Spleen (tissue), 11 donors: Measurements from ENCODE around the gene TPCN2. TPM values are rescaled to one million over a fixed set of nuclear protein-coding genes. Genes with fewer than 3 reads are reported as not detected.

Source experiments
- DNase-seq: peaks from one replicate; pipeline ENCODE4 v3.0.0-alpha.2; 2020
- H3K27ac ChIP-seq, 8 donors: fragments of 200-600 bp; sonication (generic) in 7 of 8; 1 replicate in 4 of 8; 2 replicates in 4 of 8; pipeline versions ENCODE4 v1.5.0 to v1.8.0; 2016 to 2021; ENCODE audit warnings: inconsistent platforms in 4 of 8, mild to moderate bottlenecking in 4 of 8, moderate library complexity in 1 of 8
- H3K27me3 ChIP-seq, 7 donors: fragments of 200-600 bp; sonication (generic) in 6 of 7; replicated peaks in 1 of 7; 1 replicate in 4 of 7; 2 replicates in 3 of 7; pipeline versions ENCODE4 v1.5.0 to v1.8.0; 2016 to 2021; ENCODE audit warnings: inconsistent platforms in 3 of 7, mild to moderate bottlenecking in 1 of 7
- H3K36me3 ChIP-seq, 6 donors: fragments of 200-600 bp; sonication (generic) in 5 of 6; 1 replicate in 4 of 6; 2 replicates in 2 of 6; pipeline versions ENCODE4 v1.5.0 to v1.8.0; 2016 to 2021; ENCODE audit warnings: inconsistent platforms in 2 of 6
- H3K4me1 ChIP-seq, 6 donors: fragments of 200-600 bp; sonication (generic) in 5 of 6; 1 replicate in 3 of 6; 2 replicates in 3 of 6; pipeline versions ENCODE4 v1.5.0 to v1.8.0; 2016 to 2021; ENCODE audit warnings: inconsistent platforms in 3 of 6
- H3K4me3 ChIP-seq, 8 donors: fragments of 200-600 bp; sonication (generic) in 7 of 8; 1 replicate in 4 of 8; 2 replicates in 4 of 8; pipeline versions ENCODE4 v1.5.0 to v1.8.0; 2016 to 2021; ENCODE audit warnings: inconsistent platforms in 4 of 8, mild to moderate bottlenecking in 4 of 8, moderate library complexity in 2 of 8
- H3K9me3 ChIP-seq, 8 donors: fragments of 200-600 bp; sonication (generic) in 7 of 8; 1 replicate in 4 of 8; 2 replicates in 4 of 8; pipeline versions ENCODE4 v1.5.0 to v1.8.0; 2016 to 2021; ENCODE audit warnings: inconsistent platforms in 4 of 8
- POLR2A ChIP-seq, 3 donors: fragments of 450-650 bp; IDR thresholded peaks; one replicate each; pipeline ENCODE4 v1.5.1; 2017; ENCODE audit warnings: antibody characterized with exemption in 3 of 3, mild to moderate bottlenecking in 1 of 3
- POLR2AphosphoS5 ChIP-seq, 3 donors: sonication (generic); formaldehyde crosslinking; IDR thresholded peaks; one replicate each; pipeline ENCODE4 v1.5.1; 2017; ENCODE audit warnings: antibody characterized with exemption in 3 of 3
- WGBS, 5 donors: extraction: QIAGEN DNeasy Blood & Tissue Kit in 3 of 5; methylation state at CpG; one replicate each; pipeline versions ENCODE4 v1.1.5 to v1.1.7; 2013 to 2018; 5-methylcytosine and 5-hydroxymethylcytosine counted together
- intact Hi-C: fragments of 100-400 bp; cut with DNase I; formaldehyde crosslinking; loops from one replicate; pipeline ENCODE4 v1.15.0; 2023; ENCODE audit warnings: low total_unique reads
- polyA plus RNA-seq, 3 donors: library from polyadenylated mRNA; stranded (reverse); fragments of 200-250 nt; gene quantifications; one replicate each; pipeline ENCODE4 v1.2.1, GENCODE V29; 2013
- total RNA-seq, 7 donors: library from RNA; depleted of rRNA in 3 of 7; stranded (reverse); fragments of >200 nt in 3 of 7; fragmentation: NEBNext Ultra II Directional in 4 of 7; extraction: Animal tissue kit (Norgen Biotek cat#: 25700) in 4 of 7; gene quantifications; one replicate each; pipeline versions ENCODE4 v1.1.0 to v1.2.1, GENCODE V29; 2016 to 2021
- TF ChIP-seq, protein P1 (sequence below), 11 experiments: fragments of 200-600 bp in 7 of 11; fragments of 450-650 bp in 4 of 11; sonication (generic) in 4 of 11; IDR thresholded peaks in 8 of 11; conservative IDR thresholded peaks in 3 of 11; 1 replicate in 7 of 11; 2 replicates in 4 of 11; pipeline versions ENCODE4 v1.4.0 to v1.8.0; 2016 to 2021; ENCODE audit warnings: antibody characterized with exemption in 11 of 11, inconsistent platforms in 4 of 11, mild to moderate bottlenecking in 1 of 11
- donor health status: healthy with polysubstance abuse.
- donor health status: DM: no; HTN: no; CAD: no; lungs with moderate emphysema.
- donor health status: DM: no; HTN: no; CAD: no.
- donor health status: Bipolar disorder and iron deficiency.
- donor health status: healthy.
- donor health status: DM: no; HTN: no; CAD: no.
- donor health status: DM: yes; HTN: yes; CAD: no.

Gene TPCN2
- total and polyA plus RNA-seq, 10 donors = 3.6 to 30.4 (median 24.1) TPM

DNA sequence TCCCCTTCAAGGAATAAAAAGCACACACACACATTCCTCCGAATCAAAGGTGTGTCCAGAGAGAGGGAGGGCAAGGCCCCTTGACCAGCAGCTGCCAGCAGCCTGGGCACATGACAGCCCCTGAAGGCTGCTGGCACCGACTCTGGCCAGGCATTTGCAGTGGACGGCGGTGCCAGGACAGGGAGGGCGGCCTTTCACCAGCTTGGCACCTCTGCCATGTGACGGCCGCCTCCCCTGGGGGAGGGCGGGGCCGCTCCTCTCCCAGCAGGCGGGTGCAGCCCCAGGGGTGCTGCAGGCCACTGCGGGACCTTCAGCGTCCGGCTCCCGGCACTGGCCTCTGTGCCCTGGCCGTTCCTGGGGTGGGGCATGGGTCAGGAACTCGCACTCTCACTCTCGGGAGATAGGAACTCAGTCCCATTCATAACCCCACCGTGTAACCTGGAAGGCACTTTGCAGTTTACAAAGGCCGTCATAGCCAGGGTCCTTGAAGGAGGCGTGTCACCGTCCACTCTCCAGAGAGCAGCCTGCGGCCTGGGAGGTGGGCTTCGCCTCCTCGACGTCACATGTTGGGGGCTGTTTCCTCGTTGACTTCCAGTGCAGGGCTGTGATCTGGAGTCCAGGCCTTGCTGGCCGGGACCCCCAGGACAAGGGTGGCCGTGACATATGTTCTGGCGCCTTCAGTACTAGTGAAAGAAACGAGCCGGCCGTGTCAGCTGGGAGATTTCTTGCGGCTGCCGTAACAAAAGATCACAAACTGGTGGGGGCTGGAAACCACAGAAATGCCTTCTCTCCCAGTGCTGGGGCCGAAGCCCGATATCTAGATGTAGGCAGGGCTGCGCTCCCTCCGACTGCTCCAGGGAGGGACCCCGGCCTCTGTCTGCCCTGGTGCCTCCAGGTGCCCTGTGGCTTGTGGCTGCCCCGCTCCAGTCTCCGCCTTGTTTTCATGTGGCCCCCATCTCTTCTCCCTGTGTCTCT, 67.1 kb downstream of the TPCN2 start:
- intact Hi-C loops = no loop called here
- H3K4me1 ChIP-seq = no peaks in the 10 kb centered on the region
- H3K36me3 ChIP-seq = no peaks in the 10 kb centered on the region
- 81 to 90% (median 86%) methylated on average over 35 to 41 of the region's 41 CpGs for WGBS, 5 donors
- no peak overlapping the region for H3K27ac ChIP-seq
- DNase-seq = peak; percentile 61
- H3K9me3 ChIP-seq = peaks cover 0 to 9% (median 4%) of the 10 kb centered on the region in 8 donors
- H3K27me3 ChIP-seq = no peaks in the 10 kb centered on the region
- H3K4me3 ChIP-seq = no peak overlapping the region
- TF ChIP-seq, protein P1, sequence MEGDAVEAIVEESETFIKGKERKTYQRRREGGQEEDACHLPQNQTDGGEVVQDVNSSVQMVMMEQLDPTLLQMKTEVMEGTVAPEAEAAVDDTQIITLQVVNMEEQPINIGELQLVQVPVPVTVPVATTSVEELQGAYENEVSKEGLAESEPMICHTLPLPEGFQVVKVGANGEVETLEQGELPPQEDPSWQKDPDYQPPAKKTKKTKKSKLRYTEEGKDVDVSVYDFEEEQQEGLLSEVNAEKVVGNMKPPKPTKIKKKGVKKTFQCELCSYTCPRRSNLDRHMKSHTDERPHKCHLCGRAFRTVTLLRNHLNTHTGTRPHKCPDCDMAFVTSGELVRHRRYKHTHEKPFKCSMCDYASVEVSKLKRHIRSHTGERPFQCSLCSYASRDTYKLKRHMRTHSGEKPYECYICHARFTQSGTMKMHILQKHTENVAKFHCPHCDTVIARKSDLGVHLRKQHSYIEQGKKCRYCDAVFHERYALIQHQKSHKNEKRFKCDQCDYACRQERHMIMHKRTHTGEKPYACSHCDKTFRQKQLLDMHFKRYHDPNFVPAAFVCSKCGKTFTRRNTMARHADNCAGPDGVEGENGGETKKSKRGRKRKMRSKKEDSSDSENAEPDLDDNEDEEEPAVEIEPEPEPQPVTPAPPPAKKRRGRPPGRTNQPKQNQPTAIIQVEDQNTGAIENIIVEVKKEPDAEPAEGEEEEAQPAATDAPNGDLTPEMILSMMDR (IDR thresholded peaks at IDR 0.05 in 8 of 11, conservative IDR thresholded peaks at IDR 0.05 in 3 of 11) = no peak

DNA sequence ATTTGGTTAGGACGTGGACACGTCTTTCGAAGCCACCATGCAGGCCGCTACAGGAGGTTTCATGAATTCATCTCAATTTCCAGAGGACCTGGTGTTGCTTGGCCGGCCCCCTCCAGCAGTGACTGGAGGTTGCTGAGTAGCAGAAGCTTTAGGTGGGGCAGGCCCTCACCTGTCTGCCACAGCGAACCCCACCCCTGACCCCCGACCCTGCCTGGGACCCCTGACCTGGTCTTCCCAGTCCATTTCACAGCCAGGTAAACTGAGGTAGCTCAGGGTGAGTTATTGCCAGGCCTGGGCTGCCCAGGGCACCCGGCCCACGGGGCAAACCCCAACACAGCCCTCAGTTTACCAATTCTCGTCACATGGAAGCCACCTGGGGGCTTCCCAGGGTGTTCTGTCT, 67.9 kb downstream of the TPCN2 start:
- Histone ChIP-seq H3K36me3 (no peaks in the 10 kb centered on the region), H3K4me1 (peaks cover 0 to 5% (median 0%) of the 10 kb centered on the region in 6 donors), H3K9me3 (peaks cover 0 to 9% (median 4%) of the 10 kb centered on the region in 8 donors), H3K27ac (no peak overlapping the region), H3K4me3 (no peak overlapping the region), H3K27me3 (no peaks in the 10 kb centered on the region)
- TF ChIP-seq, protein P1 (IDR thresholded peaks at IDR 0.05 in 8 of 11, conservative IDR thresholded peaks at IDR 0.05 in 3 of 11) = no peak
- TF ChIP-seq POLR2A (IDR thresholded peaks at IDR 0.05) = no peak
- TF ChIP-seq POLR2AphosphoS5 (IDR thresholded peaks at IDR 0.05) = no peak
- intact Hi-C loops = no loop called here
- WGBS, 5 donors = 88 to 96% (median 91%) methylated on average over 8 to 10 of the region's 10 CpGs
- peak; percentile 58 for DNase-seq

DNA sequence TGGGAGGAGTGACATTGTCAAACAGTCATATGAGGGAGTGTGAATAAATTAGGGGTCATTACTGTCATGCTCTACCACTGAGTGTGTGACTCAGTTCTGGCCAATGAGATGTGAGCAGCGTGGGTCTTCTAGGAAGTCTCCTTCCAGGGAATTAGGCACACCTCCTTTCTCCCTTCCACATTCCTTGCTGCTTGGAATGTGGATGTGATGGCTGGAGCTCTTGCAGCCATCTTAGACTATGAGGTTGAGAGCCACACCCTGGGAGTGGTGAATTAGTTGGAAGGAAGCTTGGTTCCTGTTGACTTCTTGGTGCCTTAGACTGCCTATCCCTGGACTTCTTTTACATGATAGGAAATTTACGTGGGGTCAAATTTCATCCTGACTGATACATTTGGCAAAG, 70.5 kb downstream of the TPCN2 start:
- WGBS, 5 donors = 65 to 100% (median 92%) methylated on average over 2 of the region's 2 CpGs
- H3K9me3 ChIP-seq = peaks cover 0 to 9% (median 4%) of the 10 kb centered on the region in 8 donors
- no peak for DNase-seq
- no peak overlapping the region for H3K27ac ChIP-seq
- peaks cover 0 to 6% (median 0%) of the 10 kb centered on the region in 7 donors for H3K27me3 ChIP-seq
- H3K36me3 ChIP-seq = no peaks in the 10 kb centered on the region
- intact Hi-C loops = no loop called here
- H3K4me1 ChIP-seq = peaks cover 9 to 25% (median 20%) of the 10 kb centered on the region in 6 donors
- no peak overlapping the region for H3K4me3 ChIP-seq
- TF ChIP-seq POLR2A (IDR thresholded peaks at IDR 0.05) (no peak), POLR2AphosphoS5 (IDR thresholded peaks at IDR 0.05) (no peak)
- TF ChIP-seq, protein P1 (IDR thresholded peaks at IDR 0.05 in 8 of 11, conservative IDR thresholded peaks at IDR 0.05 in 3 of 11) = no peak
